HG02943 (cell line): ENCODE data around the gene C9orf50.

Source experiments
- ATAC-seq: cut with Tn5 transposase; IDR thresholded peaks from one replicate; pipeline ENCODE4 v1.9.1; 2021; ENCODE audit warnings: mild to moderate bottlenecking, low read depth, moderate library complexity; ENCODE audit not compliant: unreplicated experiment

C9orf50 gene

GRCh38 chr9:129632460-129632859, 11.6 kb upstream of the C9orf50 start:
- no peak for ATAC-seq

GRCh38 chr9:129631674-129632129, 10.8 kb upstream of the C9orf50 start:
- no peak for ATAC-seq

GRCh38 chr9:129630967-129631673, 10.2 kb upstream of the C9orf50 start:
- no peak for ATAC-seq

- no peak for ATAC-seq
These were observed 8.4 kb upstream of the C9orf50 start for GRCh38 chr9:129629251-129629820.

GRCh38 chr9:129628709-129629108, 7.8 kb upstream of the C9orf50 start:
- ATAC-seq: no peak

GRCh38 chr9:129627556-129628440, 6.9 kb upstream of the C9orf50 start:
- no peak for ATAC-seq

GRCh38 chr9:129626625-129627284, 5.9 kb upstream of the C9orf50 start:
- ATAC-seq: peak; percentile 34

- peak; percentile 55 for ATAC-seq
These were observed 5.3 kb upstream of the C9orf50 start, which contains the start of gene NTMT1 for GRCh38 chr9:129626079-129626624. NTMT1 (plus strand) TSS chr9:129626163; CDS start chr9:129632704, 6,541 bp downstream.

GRCh38 chr9:129624947-129625346, 4.0 kb upstream of the C9orf50 start:
- no peak for ATAC-seq

- no peak for ATAC-seq
These were observed 3.4 kb upstream of the C9orf50 start for GRCh38 chr9:129624168-129624759.

- no peak for ATAC-seq
These were observed 2.4 kb upstream of the C9orf50 start for GRCh38 chr9:129623331-129623730.

GRCh38 chr9:129619787-129620668, 873 bp downstream of the C9orf50 start:
- ATAC-seq: no peak

- ATAC-seq: no peak
These were observed 3.7 kb downstream of the C9orf50 start for GRCh38 chr9:129617167-129617566.

GRCh38 chr9:129615407-129616285, 5.3 kb downstream of the C9orf50 start:
- ATAC-seq: no peak

GRCh38 chr9:129614932-129615331, 6.0 kb downstream of the C9orf50 start:
- ATAC-seq: no peak

- ATAC-seq: no peak
These were observed 7.3 kb downstream of the C9orf50 start for GRCh38 chr9:129613520-129614175.

- no peak for ATAC-seq
These were observed 7.9 kb downstream of the C9orf50 start for GRCh38 chr9:129612815-129613519.
